ENCODE measurements around the gene MEGF11.

DNA sequence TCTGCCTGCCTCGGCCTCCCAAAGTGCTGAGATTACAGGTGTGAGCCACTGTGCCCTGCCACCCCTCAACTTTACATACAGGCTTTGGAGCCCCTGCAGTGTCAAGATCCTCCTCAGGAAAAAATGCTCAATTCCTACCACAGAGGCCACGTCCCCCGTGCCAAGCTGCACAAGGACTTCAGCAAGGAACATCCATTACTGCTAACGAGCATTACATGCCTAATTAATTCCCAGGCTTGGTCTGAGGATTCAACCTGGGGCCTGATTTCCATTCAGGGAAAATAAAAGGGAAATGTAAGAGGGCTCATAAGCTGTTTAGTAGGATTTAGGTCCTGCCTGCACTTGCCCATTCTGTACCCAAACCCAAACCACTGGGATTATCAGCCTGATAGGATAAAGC is 222.9 kb downstream of the MEGF11 start:
- TF ChIP-seq BHLHE40 (IDR thresholded peaks at IDR 0.05; ENCODE audit: borderline replicate concordance) = no peak
- TF ChIP-seq SP1 (IDR thresholded peaks at IDR 0.05) = no peak
- TF ChIP-seq HDGF (IDR thresholded peaks at IDR 0.05; ENCODE audit: borderline replicate concordance) = no peak
